Caki2 (cell line): ENCODE data around the gene ASCL1. TPM values are rescaled to one million over a fixed set of nuclear protein-coding genes. Genes with fewer than 3 reads are reported as not detected.

Experiments used
- DNase-seq: peaks from one replicate; pipeline ENCODE4 v3.0.0-alpha.2; 2015; ENCODE audit warnings: low read depth
- in situ Hi-C: cut with HindIII; loops from 2 replicates; pipeline ENCODE4 v1.10.0; 2016; ENCODE audit warnings: low sequenced_read_pairs, low pct_unique_long_range_greater_than_20kb, mixed read lengths
- total RNA-seq: library from RNA; depleted of rRNA; stranded (reverse); fragments of >200 nt; shearing (Covaris generic); gene quantifications from 2 replicates; pipeline ENCODE4 v1.2.3, GENCODE V29; 2014; ENCODE audit warnings: low replicate concordance

The ASCL1 gene
- total RNA-seq, 1 experiment from 2014 or later: not detected

- in situ Hi-C loops: no loop called here
- DNase-seq: no peak
Measured at GRCh38 chr12:102950107-102950949, 7.1 kb upstream of the ASCL1 start.

- DNase-seq: no peak
- in situ Hi-C loops: no loop called here
Measured at GRCh38 chr12:102950950-102951619, 6.4 kb upstream of the ASCL1 start.

- no peak for DNase-seq
- in situ Hi-C loops: no loop called here
Measured at GRCh38 chr12:102951841-102952240, 5.6 kb upstream of the ASCL1 start.

GRCh38 chr12:102953221-102953620 is 4.3 kb upstream of the ASCL1 start:
- in situ Hi-C loops: no loop called here
- no peak for DNase-seq

GRCh38 chr12:102954134-102954533 is 3.3 kb upstream of the ASCL1 start:
- no peak for DNase-seq
- in situ Hi-C loops: no loop called here

- in situ Hi-C loops: no loop called here
- no peak for DNase-seq
Measured at GRCh38 chr12:102955926-102956737, 1.3 kb upstream of the ASCL1 start.

- DNase-seq: no peak
- in situ Hi-C loops: no loop called here
Measured at GRCh38 chr12:102956738-102957327, 641 bp upstream of the ASCL1 start.

GRCh38 chr12:102958073-102958829 is 777 bp downstream of the ASCL1 start:
- peak; percentile 61 for DNase-seq
- in situ Hi-C loops: no loop called here

- no peak for DNase-seq
- in situ Hi-C loops: no loop called here
Measured at GRCh38 chr12:102958830-102959176, 1.3 kb downstream of the ASCL1 start.

- in situ Hi-C loops: no loop called here
- DNase-seq: no peak
Measured at GRCh38 chr12:102959391-102959790, 1.9 kb downstream of the ASCL1 start.

GRCh38 chr12:102960766-102961465 is 3.4 kb downstream of the ASCL1 start:
- no peak for DNase-seq
- in situ Hi-C loops: no loop called here

GRCh38 chr12:102961466-102961855 is 4.0 kb downstream of the ASCL1 start:
- DNase-seq: no peak
- in situ Hi-C loops: no loop called here

- in situ Hi-C loops: no loop called here
- no peak for DNase-seq
Measured at GRCh38 chr12:102962532-102962931, 5.1 kb downstream of the ASCL1 start.

- no peak for DNase-seq
- in situ Hi-C loops: no loop called here
Measured at GRCh38 chr12:102962986-102963385, 5.5 kb downstream of the ASCL1 start.

- DNase-seq: no peak
- in situ Hi-C loops: no loop called here
Measured at GRCh38 chr12:102963796-102964195, 6.3 kb downstream of the ASCL1 start.

- no peak for DNase-seq
- in situ Hi-C loops: no loop called here
Measured at GRCh38 chr12:102964872-102965271, 7.4 kb downstream of the ASCL1 start.

- in situ Hi-C loops: no loop called here
- no peak for DNase-seq
Measured at GRCh38 chr12:102965281-102966155, 8.0 kb downstream of the ASCL1 start.
